ENCODE measurements around the gene FAM200C. TPM values are rescaled to one million over a fixed set of nuclear protein-coding genes. Genes with fewer than 3 reads are reported as not detected.
A peak's percentile ranks its signal among the peaks of the same experiment; 100 is the strongest.

FAM200C gene
- polyA plus RNA-seq, 1 donor (not counting 4 experiments of a cell fraction or from before 2014, with no cell fraction given): 1.7 TPM

DNA sequence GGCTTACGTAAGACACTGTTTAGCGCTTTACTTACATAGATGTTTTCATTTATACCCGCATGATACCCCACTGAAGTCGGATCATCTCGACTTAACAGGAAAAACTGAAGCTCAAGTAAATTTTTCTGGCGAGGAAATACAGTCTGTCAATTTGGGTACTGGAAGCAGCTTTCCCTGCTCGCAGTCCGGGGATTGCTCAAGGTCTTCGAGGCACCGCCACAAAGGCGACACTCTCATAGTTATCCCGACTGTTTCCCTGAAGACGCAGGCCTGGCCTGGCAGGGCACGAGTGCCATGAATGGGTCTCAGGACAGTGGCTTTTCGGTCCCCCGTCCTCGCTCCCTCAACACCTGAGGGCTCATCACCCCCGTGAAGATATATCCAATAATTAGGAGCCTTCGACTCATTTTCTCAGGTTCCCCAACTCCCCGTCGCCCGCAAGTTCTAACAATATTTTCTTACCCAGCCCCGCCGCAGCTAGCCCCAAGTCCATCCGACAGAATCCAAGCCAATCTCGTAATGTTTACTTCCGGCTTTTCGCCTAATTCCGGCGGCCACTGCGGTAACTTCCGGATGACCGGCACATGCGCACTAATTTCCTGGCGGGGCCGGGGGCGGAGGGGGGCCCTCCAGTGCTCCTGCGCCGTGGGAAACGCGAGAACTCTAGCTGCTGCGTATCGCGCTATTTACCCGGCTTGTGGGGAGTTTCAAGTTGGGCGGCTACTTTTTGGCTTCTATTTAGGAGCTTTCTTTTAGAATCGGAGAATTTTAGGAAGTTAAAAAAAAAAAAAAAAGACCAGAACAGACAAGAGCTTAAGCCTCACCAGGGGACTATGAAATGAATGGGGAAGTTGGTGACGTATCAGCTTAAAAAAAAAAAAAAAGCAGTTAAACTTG lies 19.0 kb upstream of the FAM200C start, which contains the start of gene SLU7:
TSS of gene SLU7 (minus strand) at position 521 of the 897 bp plus-strand sequence. CDS start 3,787 bp downstream, outside the sequence.
- FAIRE-seq: no peak

GRCh38 chr5:160398806-160399205 lies 1.0 kb downstream of the FAM200C start:
- Histone ChIP-seq H3K27me3 (ENCODE audit: control insufficient read depth, extremely low read depth, insufficient read depth, low read length) (no peaks in the 10 kb centered on the region), H3K36me3 (ENCODE audit: control insufficient read depth in 2 of 2, extremely low read depth in 1 of 2, insufficient read depth in 2 of 2, low read length in 2 of 2) (peaks cover 6 to 18% of the 10 kb centered on the region in 2 experiments), H3K79me2 (ENCODE audit: control insufficient read depth, insufficient read depth, low read length) (peaks cover 11% of the 10 kb centered on the region), H3K27ac (ENCODE audit: control insufficient read depth, insufficient read depth, low read length) (no peak overlapping the region), H3K4me3 (ENCODE audit: control insufficient read depth in 2 of 3, extremely low read depth in 1 of 3, insufficient read depth in 2 of 3, low read depth in 1 of 3, low read length in 3 of 3) (peak overlapping the region in 2 of 3 experiments; percentile 90 to 96), H2AFZ (ENCODE audit: control insufficient read depth, low read length) (no peak overlapping the region), H4K20me1 (ENCODE audit: control insufficient read depth, extremely low read depth, insufficient read depth, low read length) (no peaks in the 10 kb centered on the region), H3K4me1 (ENCODE audit: control insufficient read depth, extremely low read depth, insufficient read depth, low read length) (peaks cover 8% of the 10 kb centered on the region), H3K9me1 (ENCODE audit: control insufficient read depth, extremely low read depth, insufficient read depth, low read length) (no peaks in the 10 kb centered on the region), H3K9me3 (ENCODE audit: control insufficient read depth, low read depth, low read length) (no peaks in the 10 kb centered on the region), H3K9ac (ENCODE audit: control insufficient read depth, extremely low read depth, insufficient read depth, low read length) (peak overlapping the region; percentile 96), H3K4me2 (ENCODE audit: control insufficient read depth, extremely low read depth, insufficient read depth, low read depth, low read length) (peak overlapping the region; percentile 98)
- DNase-seq (ENCODE audit: low read depth, low spot score) (no peak), FAIRE-seq (peak; percentile 53)
- TF ChIP-seq CTCF (optimal IDR thresholded peaks at IDR 0.05 in 1 of 3, IDR thresholded peaks at IDR 0.05 in 1 of 3, conservative IDR thresholded peaks at IDR 0.05 in 1 of 3; ENCODE audit: extremely low read depth in 1 of 3, insufficient read depth in 2 of 3, low read length in 3 of 3) (no peak), EZH2 (IDR thresholded peaks at IDR 0.05; ENCODE audit: low read length) (no peak)
- dilution Hi-C loops (cut with MboI; ENCODE audit: extremely low pct_ligation_motif_present, low sequenced_read_pairs): no loop called here

More for the DNA sequence above, 19.0 kb upstream of the FAM200C start, which contains the start of gene SLU7:
- Histone ChIP-seq H3K4me2 (ENCODE audit: control insufficient read depth, extremely low read depth, insufficient read depth, low read depth, low read length) (peak within 1 kb of the TSS; percentile 90), H3K9me1 (ENCODE audit: control insufficient read depth, extremely low read depth, insufficient read depth, low read length) (no peaks in the 10 kb centered on the region), H3K27ac (ENCODE audit: control insufficient read depth, insufficient read depth, low read length) (peak within 1 kb of the TSS; percentile 97), H3K79me2 (ENCODE audit: control insufficient read depth, insufficient read depth, low read length) (peaks cover 44% of the 10 kb centered on the region), H2AFZ (ENCODE audit: control insufficient read depth, low read length) (peak within 1 kb of the TSS; percentile 91), H4K20me1 (ENCODE audit: control insufficient read depth, extremely low read depth, insufficient read depth, low read length) (no peaks in the 10 kb centered on the region), H3K4me3 (ENCODE audit: control insufficient read depth in 2 of 3, extremely low read depth in 1 of 3, insufficient read depth in 2 of 3, low read depth in 1 of 3, low read length in 3 of 3) (peak within 1 kb of the TSS; percentile 98 to 99 (median 99)), H3K9ac (ENCODE audit: control insufficient read depth, extremely low read depth, insufficient read depth, low read length) (peak within 1 kb of the TSS; percentile 98), H3K4me1 (ENCODE audit: control insufficient read depth, extremely low read depth, insufficient read depth, low read length) (peaks cover 33% of the 10 kb centered on the region), H3K9me3 (ENCODE audit: control insufficient read depth, low read depth, low read length) (no peaks in the 10 kb centered on the region), H3K27me3 (ENCODE audit: control insufficient read depth, extremely low read depth, insufficient read depth, low read length) (no peaks in the 10 kb centered on the region), H3K36me3 (ENCODE audit: control insufficient read depth in 2 of 2, extremely low read depth in 1 of 2, insufficient read depth in 2 of 2, low read length in 2 of 2) (peaks cover 0 to 3% of the 10 kb centered on the region in 2 experiments)
- DNase-seq (ENCODE audit: low read depth, low spot score): peak; percentile 57
- dilution Hi-C loops (cut with MboI; ENCODE audit: extremely low pct_ligation_motif_present, low sequenced_read_pairs): no loop called here
- no peak for TF ChIP-seq CTCF (optimal IDR thresholded peaks at IDR 0.05 in 1 of 3, IDR thresholded peaks at IDR 0.05 in 1 of 3, conservative IDR thresholded peaks at IDR 0.05 in 1 of 3; ENCODE audit: extremely low read depth in 1 of 3, insufficient read depth in 2 of 3, low read length in 3 of 3)
- no peak for TF ChIP-seq EZH2 (IDR thresholded peaks at IDR 0.05; ENCODE audit: low read length)

Measured in keratinocyte (primary cell).